LNCAP (cell line): ENCODE results near the gene PIK3R1.

ENCODE experiments used
- TF ChIP-seq, protein P1 (sequence below): fragments of 450-650 bp; IDR thresholded peaks from 2 replicates; pipeline ENCODE4 v1.5.1; 2017; ENCODE audit warnings: mild to moderate bottlenecking

PIK3R1 gene

DNA sequence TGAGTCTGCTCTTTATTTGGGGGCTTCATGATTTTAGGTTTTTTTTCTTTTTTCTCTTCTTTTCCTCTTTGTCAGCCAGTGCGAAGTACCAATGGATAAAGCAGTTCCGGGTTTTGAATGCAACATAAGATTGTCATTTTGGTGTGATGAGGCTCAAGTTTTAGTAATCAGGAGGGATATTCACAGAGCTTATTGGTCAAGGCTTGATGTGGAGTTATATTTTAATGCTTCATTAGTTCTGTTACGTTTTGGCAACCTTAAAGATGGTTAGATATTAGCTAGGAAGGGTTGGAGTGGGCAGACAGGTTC lies 1.4 kb downstream of the PIK3R1 start:
- TF ChIP-seq, protein P1, sequence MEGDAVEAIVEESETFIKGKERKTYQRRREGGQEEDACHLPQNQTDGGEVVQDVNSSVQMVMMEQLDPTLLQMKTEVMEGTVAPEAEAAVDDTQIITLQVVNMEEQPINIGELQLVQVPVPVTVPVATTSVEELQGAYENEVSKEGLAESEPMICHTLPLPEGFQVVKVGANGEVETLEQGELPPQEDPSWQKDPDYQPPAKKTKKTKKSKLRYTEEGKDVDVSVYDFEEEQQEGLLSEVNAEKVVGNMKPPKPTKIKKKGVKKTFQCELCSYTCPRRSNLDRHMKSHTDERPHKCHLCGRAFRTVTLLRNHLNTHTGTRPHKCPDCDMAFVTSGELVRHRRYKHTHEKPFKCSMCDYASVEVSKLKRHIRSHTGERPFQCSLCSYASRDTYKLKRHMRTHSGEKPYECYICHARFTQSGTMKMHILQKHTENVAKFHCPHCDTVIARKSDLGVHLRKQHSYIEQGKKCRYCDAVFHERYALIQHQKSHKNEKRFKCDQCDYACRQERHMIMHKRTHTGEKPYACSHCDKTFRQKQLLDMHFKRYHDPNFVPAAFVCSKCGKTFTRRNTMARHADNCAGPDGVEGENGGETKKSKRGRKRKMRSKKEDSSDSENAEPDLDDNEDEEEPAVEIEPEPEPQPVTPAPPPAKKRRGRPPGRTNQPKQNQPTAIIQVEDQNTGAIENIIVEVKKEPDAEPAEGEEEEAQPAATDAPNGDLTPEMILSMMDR = no peak

DNA sequence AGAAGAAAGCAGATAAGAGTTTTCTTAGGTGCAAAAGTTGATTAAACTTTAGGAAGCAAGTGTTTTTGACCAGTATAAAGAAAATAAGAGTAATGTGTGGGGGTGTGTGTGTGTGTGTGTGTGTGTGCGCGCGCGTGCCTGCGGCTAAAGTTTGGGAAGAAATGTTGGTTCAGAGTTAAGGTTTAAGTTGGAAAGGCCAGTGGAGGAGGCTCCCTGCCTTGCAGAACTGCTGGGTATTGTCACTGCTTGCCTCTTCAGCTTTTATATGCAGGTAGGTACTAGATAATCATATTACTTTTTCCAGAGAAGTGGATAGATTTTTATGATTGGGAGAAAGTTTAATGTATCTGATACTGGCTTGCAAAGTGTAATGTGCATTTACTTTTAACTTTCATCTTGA lies 2.0 kb downstream of the PIK3R1 start:
- TF ChIP-seq, protein P1 = no peak

DNA sequence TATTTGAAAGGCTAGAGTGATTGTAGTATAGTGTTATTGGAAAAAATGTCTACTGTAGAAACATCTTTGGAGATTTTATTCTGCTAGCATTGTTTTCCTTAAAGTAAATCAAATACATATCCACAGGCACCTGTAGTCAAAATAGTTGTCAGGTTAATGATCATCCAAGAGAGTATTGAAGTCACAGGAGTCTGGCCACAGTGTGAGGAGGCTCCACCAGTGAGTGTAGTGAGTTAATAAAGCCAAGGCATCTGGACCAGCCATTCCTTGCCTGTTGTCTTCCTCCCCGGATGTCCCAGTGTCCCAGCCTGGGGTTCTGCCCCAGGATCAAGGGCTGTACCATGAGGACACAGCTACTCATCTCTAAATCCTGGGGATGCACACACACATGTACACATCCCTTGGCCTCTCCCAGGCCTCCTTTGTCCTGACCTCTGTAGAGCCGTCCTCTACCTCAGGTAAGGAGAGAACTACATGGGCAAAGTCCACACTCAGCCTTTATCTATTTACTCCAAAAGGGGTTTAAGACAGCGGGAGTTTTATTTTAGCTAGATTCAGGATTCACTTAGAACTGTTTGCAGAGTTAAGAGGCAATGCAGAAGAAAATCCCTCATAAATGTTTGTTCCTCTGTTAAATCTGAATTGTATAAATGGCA lies 3.7 kb downstream of the PIK3R1 start:
- TF ChIP-seq, protein P1 = no peak

DNA sequence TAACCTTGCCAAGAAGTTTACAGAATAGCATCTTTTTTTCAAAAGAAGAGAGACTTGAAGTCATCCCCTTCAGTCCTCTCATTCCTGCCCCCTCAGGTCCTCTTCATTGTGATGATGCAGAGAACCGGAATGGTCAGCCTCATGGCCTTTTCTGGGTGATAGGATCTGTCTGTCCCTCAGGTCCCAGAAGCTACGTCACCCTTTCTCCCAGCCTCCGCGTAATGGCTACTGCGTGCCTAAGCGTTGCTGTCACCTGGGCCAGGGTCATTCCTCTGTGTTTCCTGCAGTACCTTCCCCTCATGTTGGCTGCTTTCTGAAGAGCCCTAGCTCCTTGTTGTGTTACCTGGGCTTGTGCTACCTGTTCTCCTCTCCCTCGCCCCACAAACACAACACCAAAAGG lies 4.7 kb downstream of the PIK3R1 start:
- TF ChIP-seq, protein P1 = no peak

DNA sequence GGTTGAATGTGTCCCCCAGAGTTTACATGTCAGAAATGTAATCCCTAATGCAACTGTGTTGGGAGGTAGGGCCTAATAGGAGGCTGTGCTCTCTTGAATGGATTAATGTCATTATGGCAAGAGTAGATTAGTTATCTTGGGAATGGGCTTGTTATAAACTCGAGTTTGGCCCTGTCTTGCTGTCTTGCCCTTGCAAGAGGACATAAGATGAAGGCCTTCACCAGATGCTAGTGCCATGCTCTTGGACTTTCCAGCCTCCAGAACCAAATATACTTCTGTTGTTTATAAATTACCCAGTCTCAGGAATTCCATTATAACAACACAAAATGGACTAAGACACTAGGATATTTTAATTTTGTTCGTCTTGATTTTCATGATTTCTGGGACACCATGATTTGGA lies 5.4 kb downstream of the PIK3R1 start:
- TF ChIP-seq, protein P1 = no peak

DNA sequence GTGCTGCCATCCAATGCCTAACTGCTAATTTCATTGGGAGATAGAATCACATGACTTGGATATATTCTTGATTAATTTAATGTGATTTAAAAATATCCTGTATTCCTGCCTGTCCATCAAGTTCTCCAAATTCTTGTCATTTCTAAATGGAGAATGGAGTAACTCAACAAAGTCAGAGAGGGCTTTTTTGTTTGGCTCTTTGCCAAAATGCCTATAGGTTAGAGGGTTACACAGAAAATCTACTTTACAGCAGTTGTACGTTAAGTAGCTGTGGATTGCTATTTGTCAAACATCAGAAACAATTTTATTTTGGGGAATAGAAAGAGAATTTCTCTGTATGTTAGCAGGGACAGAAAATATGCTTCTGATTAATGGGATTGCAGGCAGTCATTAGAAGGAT lies 5.9 kb downstream of the PIK3R1 start:
- TF ChIP-seq, protein P1 = no peak

DNA sequence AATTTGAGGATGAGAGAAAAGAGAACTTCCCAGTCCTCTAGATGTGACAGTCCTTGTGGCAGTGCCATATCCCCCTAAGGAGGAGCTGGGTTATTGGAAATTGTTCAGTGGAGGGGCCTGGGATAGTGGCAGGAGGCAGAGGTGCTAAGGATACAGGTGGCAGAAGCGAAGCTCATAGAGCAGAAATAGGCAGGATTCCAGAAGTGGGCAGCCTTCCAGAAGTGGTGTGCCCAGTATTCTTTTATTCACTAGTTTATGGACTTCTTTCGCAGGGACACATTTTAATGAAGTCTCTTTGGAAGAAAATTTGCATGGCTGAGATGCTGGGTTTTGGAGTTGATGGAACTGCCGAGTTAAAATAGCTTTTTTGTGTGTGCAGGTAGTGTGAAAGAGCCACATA lies 6.8 kb downstream of the PIK3R1 start:
- TF ChIP-seq, protein P1 = no peak

DNA sequence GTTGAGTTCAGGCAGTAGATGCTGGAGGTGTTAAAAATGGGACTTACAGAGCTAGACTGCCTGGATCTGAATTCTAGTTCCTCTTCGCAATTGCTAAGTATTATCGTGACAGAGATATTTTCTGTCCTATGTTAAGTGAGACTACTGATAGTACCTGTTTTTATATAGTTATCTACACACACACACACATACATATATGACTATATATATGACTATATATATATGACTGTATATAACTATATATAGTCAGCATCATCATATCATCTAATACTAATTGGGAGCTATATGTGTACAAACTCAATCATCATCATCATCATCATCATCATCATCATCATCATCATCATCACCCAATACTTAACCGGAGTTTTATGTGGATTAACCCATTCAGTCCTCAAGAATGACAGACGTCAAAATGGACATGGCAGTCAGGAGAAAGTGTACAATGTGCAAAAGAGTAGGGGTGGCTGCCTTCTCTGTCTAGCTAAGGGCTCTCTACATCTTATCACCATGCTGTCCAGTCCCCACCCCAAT lies 7.3 kb downstream of the PIK3R1 start:
- TF ChIP-seq, protein P1 = no peak
